22Rv1 (cell line): ENCODE measurements around the gene PLXNB2.

ENCODE experiments used
- ZFX ChIP-seq: fragments of 450-650 bp; IDR thresholded peaks from 2 replicates; pipeline ENCODE4 v1.6.1; 2017; ENCODE audit warnings: antibody characterized with exemption, borderline replicate concordance
- TF ChIP-seq, protein P1 (sequence below): fragments of 450-650 bp; IDR thresholded peaks from 2 replicates; pipeline ENCODE4 v1.5.1; 2017; ENCODE audit warnings: mild to moderate bottlenecking

DNA sequence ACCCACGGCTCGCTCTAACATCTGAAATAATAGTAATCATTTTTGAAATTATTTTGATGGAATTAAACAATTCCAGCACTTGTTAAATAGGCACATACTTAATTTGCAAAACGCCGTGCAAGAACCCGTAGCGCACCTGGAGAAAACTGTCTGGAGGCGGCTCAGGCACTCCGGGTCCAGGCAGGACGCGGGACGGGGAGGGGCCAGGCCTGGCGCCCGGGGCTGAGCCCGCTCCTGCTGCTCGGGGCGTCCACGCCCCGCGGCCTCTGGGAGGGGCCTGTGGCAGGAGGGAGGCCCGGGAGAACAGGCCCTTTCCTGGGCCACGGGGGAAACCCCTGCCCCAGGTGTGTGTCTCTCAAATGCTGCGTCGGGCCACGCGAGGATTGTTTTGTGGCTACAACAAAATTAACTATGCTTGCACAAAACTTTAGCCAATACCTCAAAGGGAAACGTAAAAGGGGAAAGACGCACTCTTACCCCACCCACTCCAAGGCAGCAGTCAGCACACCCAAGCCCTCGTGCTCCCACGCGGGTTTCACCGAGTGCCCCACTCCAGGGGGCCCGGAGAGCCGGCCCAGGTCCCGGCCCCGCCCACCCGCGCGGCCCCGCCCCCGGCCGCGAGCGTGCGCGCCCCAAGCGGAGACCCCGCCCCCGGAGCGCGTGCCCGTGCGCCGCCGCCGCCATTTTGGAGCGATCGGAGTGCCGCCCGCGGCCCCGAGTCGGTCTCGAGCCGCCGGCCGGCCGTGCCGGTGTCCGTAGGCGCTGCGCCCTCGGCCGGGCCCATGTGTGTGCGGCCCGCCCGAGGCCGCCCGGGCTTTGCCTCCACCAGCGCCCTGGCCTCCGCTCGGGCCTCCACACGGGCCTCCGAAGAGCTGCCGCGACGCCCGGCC is 35.5 kb upstream of the PLXNB2 start, which contains the start of gene PPP6R2:
- TF ChIP-seq, protein P1, sequence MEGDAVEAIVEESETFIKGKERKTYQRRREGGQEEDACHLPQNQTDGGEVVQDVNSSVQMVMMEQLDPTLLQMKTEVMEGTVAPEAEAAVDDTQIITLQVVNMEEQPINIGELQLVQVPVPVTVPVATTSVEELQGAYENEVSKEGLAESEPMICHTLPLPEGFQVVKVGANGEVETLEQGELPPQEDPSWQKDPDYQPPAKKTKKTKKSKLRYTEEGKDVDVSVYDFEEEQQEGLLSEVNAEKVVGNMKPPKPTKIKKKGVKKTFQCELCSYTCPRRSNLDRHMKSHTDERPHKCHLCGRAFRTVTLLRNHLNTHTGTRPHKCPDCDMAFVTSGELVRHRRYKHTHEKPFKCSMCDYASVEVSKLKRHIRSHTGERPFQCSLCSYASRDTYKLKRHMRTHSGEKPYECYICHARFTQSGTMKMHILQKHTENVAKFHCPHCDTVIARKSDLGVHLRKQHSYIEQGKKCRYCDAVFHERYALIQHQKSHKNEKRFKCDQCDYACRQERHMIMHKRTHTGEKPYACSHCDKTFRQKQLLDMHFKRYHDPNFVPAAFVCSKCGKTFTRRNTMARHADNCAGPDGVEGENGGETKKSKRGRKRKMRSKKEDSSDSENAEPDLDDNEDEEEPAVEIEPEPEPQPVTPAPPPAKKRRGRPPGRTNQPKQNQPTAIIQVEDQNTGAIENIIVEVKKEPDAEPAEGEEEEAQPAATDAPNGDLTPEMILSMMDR = peak; percentile 50
- TF ChIP-seq ZFX = no peak
